LNCaP clone FGC (cell line): ENCODE measurements around the gene MYEOV.

Experiments used
- DNase-seq: peaks from one replicate; pipeline ENCODE4 v3.0.0-alpha.2; 2011; ENCODE audit warnings: low read depth
- H3K4me3 ChIP-seq: 2 replicates; pipeline ENCODE4 v1.5.1; 2011; ENCODE audit warnings: mild to moderate bottlenecking, low read depth, low read length, control low read depth
- CTCF ChIP-seq: IDR thresholded peaks from 2 replicates; pipeline ENCODE4 v1.5.1; 2012; ENCODE audit warnings: mild to moderate bottlenecking; ENCODE audit not compliant: control insufficient read depth, insufficient read depth; ENCODE audit errors: extremely low read depth

Gene MYEOV

DNA sequence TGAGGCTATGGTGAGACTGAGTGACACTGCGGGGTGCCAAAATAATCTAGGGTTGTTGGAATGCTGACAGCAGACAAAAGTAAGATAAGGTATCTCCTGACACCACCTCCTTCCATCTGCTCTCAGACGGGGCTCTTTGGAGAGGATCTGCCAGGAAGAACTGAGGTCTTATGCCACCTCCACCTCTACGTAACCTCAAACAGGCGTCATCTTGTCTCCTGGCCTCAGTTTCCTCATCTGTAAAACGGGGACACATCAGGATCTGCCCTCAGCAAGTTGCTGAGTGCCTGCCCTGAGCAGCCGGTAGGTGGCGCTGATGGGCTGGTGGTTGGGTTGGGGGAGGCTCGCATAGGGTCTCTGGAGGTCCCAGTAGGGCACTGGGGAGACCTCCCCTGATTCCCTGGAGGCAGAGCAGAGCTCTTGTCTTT, 1.7 kb upstream of the MYEOV start:
- no peak for DNase-seq
- TF ChIP-seq CTCF = peak; percentile 65
- H3K4me3 ChIP-seq = no peak overlapping the region

GRCh38 chr11:69293087-69293486, 868 bp upstream of the MYEOV start:
- H3K4me3 ChIP-seq = no peak overlapping the region
- DNase-seq = no peak
- no peak for TF ChIP-seq CTCF

GRCh38 chr11:69294571-69295078, 670 bp downstream of the MYEOV start:
- TF ChIP-seq CTCF = no peak
- no peak overlapping the region for H3K4me3 ChIP-seq
- no peak for DNase-seq

GRCh38 chr11:69295079-69295994, 1.4 kb downstream of the MYEOV start:
- DNase-seq = no peak
- TF ChIP-seq CTCF = no peak
- H3K4me3 ChIP-seq = no peak overlapping the region

- H3K4me3 ChIP-seq = no peak overlapping the region
- DNase-seq = no peak
- TF ChIP-seq CTCF = no peak
Measured at GRCh38 chr11:69295995-69296889, 2.3 kb downstream of the MYEOV start.

DNA sequence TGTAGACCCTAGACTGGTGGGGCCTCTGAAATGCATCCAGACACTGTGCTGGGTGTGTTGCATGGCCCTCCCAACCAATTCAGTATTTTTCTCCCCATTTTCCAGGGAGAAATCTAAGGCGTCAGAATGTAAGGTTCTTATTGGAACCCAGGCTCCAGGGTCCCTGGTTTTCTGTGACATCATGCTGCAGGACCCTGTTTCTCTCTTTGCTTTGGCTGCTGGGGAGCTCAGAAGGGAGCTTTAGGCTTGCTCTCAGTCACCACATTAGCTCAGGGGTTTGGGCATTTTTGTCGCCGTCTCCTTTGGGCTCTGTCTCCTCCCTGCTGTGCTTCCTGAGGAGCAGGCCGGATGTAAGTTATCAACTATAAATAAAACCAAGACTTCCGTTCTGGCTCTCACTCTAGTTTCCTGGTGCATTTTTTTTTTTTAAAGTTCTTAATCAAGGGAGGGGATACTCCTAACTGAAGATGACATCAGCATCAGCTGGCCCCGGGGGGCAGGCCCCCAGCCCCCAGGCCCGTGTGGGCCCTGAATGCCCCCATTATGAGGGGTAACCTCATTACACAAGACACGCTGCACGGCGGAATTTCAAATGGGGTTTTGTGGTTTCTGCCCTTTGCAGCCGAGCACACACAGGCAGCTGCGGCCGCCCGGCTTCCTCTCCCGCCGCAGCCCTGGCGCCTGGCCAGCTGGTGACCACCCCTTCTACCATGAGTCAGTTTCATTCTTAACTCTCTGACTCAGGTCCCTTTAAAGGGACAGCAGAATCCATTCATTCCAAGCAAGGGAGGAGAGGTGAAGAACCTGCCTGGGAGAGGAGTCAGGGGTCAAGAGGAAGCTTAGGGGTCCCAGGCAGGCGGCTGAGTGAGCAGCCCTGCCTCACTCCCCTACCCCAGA, 3.2 kb downstream of the MYEOV start:
- TF ChIP-seq CTCF = no peak
- no peak for DNase-seq
- no peak overlapping the region for H3K4me3 ChIP-seq
